ENCODE results near the gene STXBP3. TPM values are rescaled to one million over a fixed set of nuclear protein-coding genes. Genes with fewer than 3 reads are reported as not detected.

Gene STXBP3
- polyA plus RNA-seq, 6 donors from 2014 or later: 40.5 to 52.0 (median 44.2) TPM

- H3K9me3 Mint-ChIP-seq: no peaks in the 10 kb centered on the region
Measured at GRCh38 chr1:108819878-108820277, 73.4 kb downstream of the STXBP3 start.

GRCh38 chr1:108823632-108824031 lies 77.2 kb downstream of the STXBP3 start:
- H3K4me3 Mint-ChIP-seq: no peak overlapping the region
- no peaks in the 10 kb centered on the region for H3K36me3 Mint-ChIP-seq
- H3K27me3 Mint-ChIP-seq: peaks cover 0 to 3% (median 0%) of the 10 kb centered on the region in 3 donors
- H3K9me3 Mint-ChIP-seq: no peaks in the 10 kb centered on the region
- no peak overlapping the region for H3K27ac Mint-ChIP-seq
- H3K4me1 Mint-ChIP-seq: no peaks in the 10 kb centered on the region
- no peak for ATAC-seq (ENCODE audit: low read depth in 2 of 2)
- no peak for DNase-seq

More at GRCh38 chr1:108819878-108820277, 73.4 kb downstream of the STXBP3 start:
- Mint-ChIP-seq H3K4me3 (no peak overlapping the region), H3K4me1 (no peaks in the 10 kb centered on the region), H3K36me3 (no peaks in the 10 kb centered on the region), H3K27me3 (peaks cover 0 to 4% (median 3%) of the 10 kb centered on the region in 3 donors), H3K27ac (no peak overlapping the region)
- ATAC-seq (ENCODE audit: low read depth in 2 of 2) (no peak), DNase-seq (no peak)

- Mint-ChIP-seq H3K4me3 (no peak overlapping the region), H3K4me1 (no peaks in the 10 kb centered on the region), H3K27ac (no peak overlapping the region), H3K9me3 (no peaks in the 10 kb centered on the region), H3K27me3 (peaks cover 0 to 3% (median 0%) of the 10 kb centered on the region in 3 donors), H3K36me3 (no peaks in the 10 kb centered on the region)
- DNase-seq (no peak), ATAC-seq (ENCODE audit: low read depth in 2 of 2) (no peak)
Measured at GRCh38 chr1:108824051-108824450, 77.6 kb downstream of the STXBP3 start.

- Mint-ChIP-seq H3K4me1 (no peaks in the 10 kb centered on the region), H3K4me3 (no peak overlapping the region)
- ATAC-seq (ENCODE audit: low read depth in 2 of 2): no peak
Measured at GRCh38 chr1:108826081-108826635, 79.7 kb downstream of the STXBP3 start.

GRCh38 chr1:108828074-108828961 lies 81.8 kb downstream of the STXBP3 start:
- no peak overlapping the region for H3K4me3 Mint-ChIP-seq
- DNase-seq (peak; percentile 52), ATAC-seq (ENCODE audit: low read depth in 2 of 2) (peak; percentile 66 to 75)
- peak overlapping the region in 1 of 6 donors; percentile 12 for H3K27ac Mint-ChIP-seq
- no peaks in the 10 kb centered on the region for H3K36me3 Mint-ChIP-seq
- H3K9me3 Mint-ChIP-seq: no peaks in the 10 kb centered on the region
- H3K27me3 Mint-ChIP-seq: no peaks in the 10 kb centered on the region
- H3K4me1 Mint-ChIP-seq: peaks cover 0 to 4% (median 0%) of the 10 kb centered on the region in 3 donors

More at GRCh38 chr1:108826081-108826635, 79.7 kb downstream of the STXBP3 start:
- no peaks in the 10 kb centered on the region for H3K9me3 Mint-ChIP-seq
- H3K27me3 Mint-ChIP-seq: no peaks in the 10 kb centered on the region
- peak overlapping the region in 1 of 6 donors; percentile 47 for H3K27ac Mint-ChIP-seq
- H3K36me3 Mint-ChIP-seq: no peaks in the 10 kb centered on the region
- no peak for DNase-seq

GRCh38 chr1:108829498-108829916 lies 83.0 kb downstream of the STXBP3 start:
- Mint-ChIP-seq H3K27ac (no peak overlapping the region), H3K4me3 (no peak overlapping the region), H3K9me3 (no peaks in the 10 kb centered on the region), H3K27me3 (no peaks in the 10 kb centered on the region), H3K4me1 (peaks cover 0 to 4% (median 0%) of the 10 kb centered on the region in 3 donors), H3K36me3 (no peaks in the 10 kb centered on the region)
- ATAC-seq (ENCODE audit: low read depth in 2 of 2) (no peak), DNase-seq (no peak)

- Mint-ChIP-seq H3K27ac (peak overlapping the region in 2 of 6 donors; percentile 16 to 56), H3K9me3 (no peaks in the 10 kb centered on the region), H3K36me3 (no peaks in the 10 kb centered on the region), H3K4me1 (peaks cover 0 to 4% (median 0%) of the 10 kb centered on the region in 3 donors), H3K27me3 (no peaks in the 10 kb centered on the region), H3K4me3 (no peak overlapping the region)
- DNase-seq (no peak), ATAC-seq (ENCODE audit: low read depth in 2 of 2) (no peak)
Measured at GRCh38 chr1:108830119-108831008, 83.9 kb downstream of the STXBP3 start.

GRCh38 chr1:108831225-108831624 lies 84.8 kb downstream of the STXBP3 start:
- ATAC-seq (ENCODE audit: low read depth in 2 of 2) (no peak), DNase-seq (no peak)
- H3K4me3 Mint-ChIP-seq: no peak overlapping the region
- H3K4me1 Mint-ChIP-seq: peaks cover 0 to 4% (median 0%) of the 10 kb centered on the region in 3 donors
- H3K27me3 Mint-ChIP-seq: no peaks in the 10 kb centered on the region
- no peaks in the 10 kb centered on the region for H3K36me3 Mint-ChIP-seq
- no peaks in the 10 kb centered on the region for H3K9me3 Mint-ChIP-seq
- peak overlapping the region in 1 of 6 donors; percentile 41 for H3K27ac Mint-ChIP-seq

- peaks cover 0 to 4% (median 0%) of the 10 kb centered on the region in 3 donors for H3K4me1 Mint-ChIP-seq
- ATAC-seq (ENCODE audit: low read depth in 2 of 2) (no peak), DNase-seq (no peak)
- no peaks in the 10 kb centered on the region for H3K9me3 Mint-ChIP-seq
- H3K36me3 Mint-ChIP-seq: no peaks in the 10 kb centered on the region
- H3K4me3 Mint-ChIP-seq: no peak overlapping the region
- H3K27ac Mint-ChIP-seq: no peak overlapping the region
- no peaks in the 10 kb centered on the region for H3K27me3 Mint-ChIP-seq
Measured at GRCh38 chr1:108832929-108833328, 86.5 kb downstream of the STXBP3 start.

GRCh38 chr1:108841703-108842102 lies 95.2 kb downstream of the STXBP3 start:
- no peak for DNase-seq
- Mint-ChIP-seq H3K27me3 (peaks cover 0 to 5% (median 0%) of the 10 kb centered on the region in 3 donors), H3K9me3 (peaks cover 0 to 4% (median 0%) of the 10 kb centered on the region in 7 donors), H3K4me3 (no peak overlapping the region), H3K36me3 (no peaks in the 10 kb centered on the region), H3K4me1 (no peaks in the 10 kb centered on the region), H3K27ac (no peak overlapping the region)
- no peak for ATAC-seq (ENCODE audit: low read depth in 2 of 2)

GRCh38 chr1:108842525-108843181 lies 96.2 kb downstream of the STXBP3 start:
- Mint-ChIP-seq H3K27ac (no peak overlapping the region), H3K36me3 (no peaks in the 10 kb centered on the region), H3K9me3 (peaks cover 0 to 4% (median 0%) of the 10 kb centered on the region in 7 donors), H3K4me1 (no peaks in the 10 kb centered on the region), H3K27me3 (peaks cover 0 to 5% (median 0%) of the 10 kb centered on the region in 3 donors), H3K4me3 (no peak overlapping the region)
- DNase-seq (no peak), ATAC-seq (ENCODE audit: low read depth in 2 of 2) (no peak)

- Mint-ChIP-seq H3K27me3 (peaks cover 0 to 5% (median 0%) of the 10 kb centered on the region in 3 donors), H3K4me1 (no peaks in the 10 kb centered on the region), H3K36me3 (no peaks in the 10 kb centered on the region), H3K4me3 (no peak overlapping the region), H3K9me3 (no peaks in the 10 kb centered on the region), H3K27ac (no peak overlapping the region)
- ATAC-seq (ENCODE audit: low read depth in 2 of 2) (no peak), DNase-seq (no peak)
Measured at GRCh38 chr1:108843390-108844137, 97.1 kb downstream of the STXBP3 start.

All from naive B cell (primary cell).